22Rv1 (cell line): ENCODE measurements around the gene LRRK1.
"Not testable (repeated sequence)": the region's sequence is repeated elsewhere in the genome, so short reads cannot be mapped to it uniquely, and the experiment has no call there.

Experiments used
- H3K27ac ChIP-seq: fragments of 450-650 bp; 2 replicates; pipeline ENCODE4 v1.5.1; 2017
- CTCF ChIP-seq: fragments of 450-650 bp; IDR thresholded peaks from 2 replicates; pipeline ENCODE4 v1.5.1; 2017; ENCODE audit warnings: mild to moderate bottlenecking
- ZFX ChIP-seq: fragments of 450-650 bp; IDR thresholded peaks from 2 replicates; pipeline ENCODE4 v1.6.1; 2017; ENCODE audit warnings: antibody characterized with exemption, borderline replicate concordance

Gene LRRK1

GRCh38 chr15:101091080-101092017 lies 172.2 kb downstream of the LRRK1 start:
- H3K27ac ChIP-seq = no peak overlapping the region
- no peak for TF ChIP-seq ZFX
- no peak for TF ChIP-seq CTCF

- no peak overlapping the region for H3K27ac ChIP-seq
- TF ChIP-seq CTCF (no peak), ZFX (no peak)
Observed at GRCh38 chr15:101092156-101092866, 173.2 kb downstream of the LRRK1 start.

GRCh38 chr15:101092867-101093202 lies 173.7 kb downstream of the LRRK1 start:
- no peak overlapping the region for H3K27ac ChIP-seq
- no peak for TF ChIP-seq CTCF
- TF ChIP-seq ZFX = no peak

- no peak for TF ChIP-seq ZFX
- no peak for TF ChIP-seq CTCF
Observed at GRCh38 chr15:101093958-101094357, 174.8 kb downstream of the LRRK1 start.

GRCh38 chr15:101095796-101096406 lies 176.7 kb downstream of the LRRK1 start:
- H3K27ac ChIP-seq = not testable (repeated sequence)

More at GRCh38 chr15:101093958-101094357, 174.8 kb downstream of the LRRK1 start:
- no peak overlapping the region for H3K27ac ChIP-seq

GRCh38 chr15:101097111-101097510 lies 178.0 kb downstream of the LRRK1 start:
- H3K27ac ChIP-seq = no peak overlapping the region
- TF ChIP-seq ZFX (no peak), CTCF (no peak)

- no peak overlapping the region for H3K27ac ChIP-seq
- TF ChIP-seq ZFX (no peak), CTCF (no peak)
Observed at GRCh38 chr15:101099183-101099582, 180.0 kb downstream of the LRRK1 start.
